Dendritic cell treated with granulocyte-macrophage colony-stimulating factor and Interleukin-4, amounts not matched to agents 40 ng/mL and 50 ng/mL, for 4 days (primary cell): ENCODE measurements around the gene ANKRD11.

Source experiments
- H3K27ac Mint-ChIP-seq: one replicate; pipeline ENCODE4 v1.8.0; 2022; ENCODE audit warnings: mild to moderate bottlenecking, mixed read lengths
- H3K27me3 Mint-ChIP-seq: one replicate; pipeline ENCODE4 v1.8.0; 2022; ENCODE audit warnings: mild to moderate bottlenecking, mixed read lengths
- H3K36me3 Mint-ChIP-seq: one replicate; pipeline ENCODE4 v1.8.0; 2022; ENCODE audit warnings: low read depth, mixed read lengths
- H3K4me1 Mint-ChIP-seq: one replicate; pipeline ENCODE4 v1.8.0; 2022; ENCODE audit warnings: low read depth, mixed read lengths
- H3K4me3 Mint-ChIP-seq: one replicate; pipeline ENCODE4 v1.8.0; 2022; ENCODE audit warnings: mild to moderate bottlenecking, moderate library complexity, mixed read lengths
- H3K9me3 Mint-ChIP-seq: one replicate; pipeline ENCODE4 v1.8.0; 2022; ENCODE audit warnings: mixed read lengths
- intact Hi-C: fragments of 100-400 bp; cut with micrococcal nuclease; formaldehyde crosslinking; loops from one replicate; pipeline ENCODE4 v1.15.0; 2022

Gene ANKRD11

GRCh38 chr16:89373355-89374110 is 116.8 kb downstream of the ANKRD11 start:
- Mint-ChIP-seq H3K4me3 (no peak overlapping the region), H3K36me3 (peaks cover 63% of the 10 kb centered on the region), H3K9me3 (peaks cover 24% of the 10 kb centered on the region), H3K27me3 (no peaks in the 10 kb centered on the region), H3K27ac (no peak overlapping the region), H3K4me1 (peaks cover 63% of the 10 kb centered on the region)
- intact Hi-C loops: no loop called here

GRCh38 chr16:89371968-89372634 is 118.3 kb downstream of the ANKRD11 start:
- peak overlapping the region; percentile 41 for H3K27ac Mint-ChIP-seq
- H3K9me3 Mint-ChIP-seq: peaks cover 15% of the 10 kb centered on the region
- H3K36me3 Mint-ChIP-seq: peaks cover 63% of the 10 kb centered on the region

GRCh38 chr16:89371386-89371785 is 119.0 kb downstream of the ANKRD11 start:
- Mint-ChIP-seq H3K9me3 (peaks cover 8% of the 10 kb centered on the region), H3K4me3 (no peak overlapping the region), H3K27me3 (no peaks in the 10 kb centered on the region), H3K36me3 (peaks cover 62% of the 10 kb centered on the region), H3K27ac (peak overlapping the region; percentile 41), H3K4me1 (peaks cover 70% of the 10 kb centered on the region)
- intact Hi-C loops: no loop called here

More at GRCh38 chr16:89371968-89372634, 118.3 kb downstream of the ANKRD11 start:
- intact Hi-C loops: no loop called here
- Mint-ChIP-seq H3K4me3 (no peak overlapping the region), H3K27me3 (no peaks in the 10 kb centered on the region), H3K4me1 (peaks cover 65% of the 10 kb centered on the region)

- H3K4me3 Mint-ChIP-seq: no peak overlapping the region
- peaks cover under 1% of the 10 kb centered on the region for H3K9me3 Mint-ChIP-seq
- H3K27me3 Mint-ChIP-seq: no peaks in the 10 kb centered on the region
- H3K36me3 Mint-ChIP-seq: peaks cover 54% of the 10 kb centered on the region
- no peak overlapping the region for H3K27ac Mint-ChIP-seq
- intact Hi-C loops: no loop called here
- peaks cover 78% of the 10 kb centered on the region for H3K4me1 Mint-ChIP-seq
Measured at GRCh38 chr16:89370601-89371000, 119.8 kb downstream of the ANKRD11 start.

GRCh38 chr16:89370081-89370511 is 120.3 kb downstream of the ANKRD11 start:
- Mint-ChIP-seq H3K4me1 (peaks cover 82% of the 10 kb centered on the region), H3K9me3 (no peaks in the 10 kb centered on the region), H3K4me3 (no peak overlapping the region), H3K27ac (peak overlapping the region; percentile 46), H3K27me3 (no peaks in the 10 kb centered on the region), H3K36me3 (peaks cover 54% of the 10 kb centered on the region)
- intact Hi-C loops: no loop called here

GRCh38 chr16:89369266-89369895 is 121.0 kb downstream of the ANKRD11 start:
- H3K27ac Mint-ChIP-seq: peak overlapping the region; percentile 46
- H3K27me3 Mint-ChIP-seq: no peaks in the 10 kb centered on the region
- peaks cover 89% of the 10 kb centered on the region for H3K4me1 Mint-ChIP-seq
- intact Hi-C loops: no loop called here
- no peak overlapping the region for H3K4me3 Mint-ChIP-seq
- H3K36me3 Mint-ChIP-seq: peaks cover 54% of the 10 kb centered on the region
- H3K9me3 Mint-ChIP-seq: no peaks in the 10 kb centered on the region

- H3K9me3 Mint-ChIP-seq: no peaks in the 10 kb centered on the region
- H3K4me1 Mint-ChIP-seq: peaks cover 93% of the 10 kb centered on the region
- intact Hi-C loops: no loop called here
- no peak overlapping the region for H3K4me3 Mint-ChIP-seq
- no peaks in the 10 kb centered on the region for H3K27me3 Mint-ChIP-seq
- peaks cover 53% of the 10 kb centered on the region for H3K36me3 Mint-ChIP-seq
- H3K27ac Mint-ChIP-seq: no peak overlapping the region
Measured at GRCh38 chr16:89368604-89369249, 121.6 kb downstream of the ANKRD11 start.

- Mint-ChIP-seq H3K4me1 (peaks cover 87% of the 10 kb centered on the region), H3K27me3 (no peaks in the 10 kb centered on the region), H3K4me3 (no peak overlapping the region), H3K36me3 (peaks cover 41% of the 10 kb centered on the region), H3K27ac (no peak overlapping the region), H3K9me3 (no peaks in the 10 kb centered on the region)
- intact Hi-C loops: no loop called here
Measured at GRCh38 chr16:89367538-89367915, 122.8 kb downstream of the ANKRD11 start.

GRCh38 chr16:89366561-89367537 is 123.5 kb downstream of the ANKRD11 start:
- no peaks in the 10 kb centered on the region for H3K27me3 Mint-ChIP-seq
- intact Hi-C loops: no loop called here
- peaks cover 89% of the 10 kb centered on the region for H3K4me1 Mint-ChIP-seq
- H3K9me3 Mint-ChIP-seq: no peaks in the 10 kb centered on the region
- peaks cover 34% of the 10 kb centered on the region for H3K36me3 Mint-ChIP-seq
- no peak overlapping the region for H3K27ac Mint-ChIP-seq
- no peak overlapping the region for H3K4me3 Mint-ChIP-seq

GRCh38 chr16:89365996-89366395 is 124.4 kb downstream of the ANKRD11 start:
- Mint-ChIP-seq H3K9me3 (no peaks in the 10 kb centered on the region), H3K27ac (no peak overlapping the region)
- intact Hi-C loops: no loop called here

GRCh38 chr16:89365044-89365467 is 125.3 kb downstream of the ANKRD11 start:
- Mint-ChIP-seq H3K9me3 (no peaks in the 10 kb centered on the region), H3K36me3 (peaks cover 30% of the 10 kb centered on the region), H3K4me3 (no peak overlapping the region), H3K27me3 (no peaks in the 10 kb centered on the region), H3K4me1 (peaks cover 89% of the 10 kb centered on the region), H3K27ac (no peak overlapping the region)
- intact Hi-C loops: no loop called here

More at GRCh38 chr16:89365996-89366395, 124.4 kb downstream of the ANKRD11 start:
- Mint-ChIP-seq H3K4me1 (peaks cover 89% of the 10 kb centered on the region), H3K27me3 (no peaks in the 10 kb centered on the region), H3K36me3 (peaks cover 30% of the 10 kb centered on the region), H3K4me3 (no peak overlapping the region)

GRCh38 chr16:89364606-89365005 is 125.8 kb downstream of the ANKRD11 start:
- Mint-ChIP-seq H3K4me1 (peaks cover 89% of the 10 kb centered on the region), H3K27me3 (no peaks in the 10 kb centered on the region), H3K36me3 (peaks cover 33% of the 10 kb centered on the region), H3K9me3 (no peaks in the 10 kb centered on the region), H3K27ac (no peak overlapping the region), H3K4me3 (no peak overlapping the region)
- intact Hi-C loops: no loop called here
